CD4-positive, alpha-beta T cell treated with Interleukin-4 for 1 hour (primary cell): ENCODE results near the gene ZFYVE21.

Source experiments
- DNase-seq, 2 donors: peaks; one replicate each; pipeline ENCODE4 v3.0.0-alpha.2; 2020 to 2022

Gene ZFYVE21

GRCh38 chr14:103692871-103693270, 22.7 kb upstream of the ZFYVE21 start:
- DNase-seq, result no peak

GRCh38 chr14:103693515-103693914, 22.1 kb upstream of the ZFYVE21 start:
- DNase-seq, result no peak

- no peak for DNase-seq
Measured at GRCh38 chr14:103694572-103695026, 21.0 kb upstream of the ZFYVE21 start.

- no peak for DNase-seq
Measured at GRCh38 chr14:103695296-103696069, 20.1 kb upstream of the ZFYVE21 start.

- DNase-seq, result no peak
Measured at GRCh38 chr14:103696070-103696402, 19.6 kb upstream of the ZFYVE21 start.

- DNase-seq, result no peak
Measured at GRCh38 chr14:103696466-103697071, 19.0 kb upstream of the ZFYVE21 start.

GRCh38 chr14:103697206-103697602, 18.4 kb upstream of the ZFYVE21 start:
- DNase-seq, result no peak

GRCh38 chr14:103697603-103698379, 17.8 kb upstream of the ZFYVE21 start:
- no peak for DNase-seq

GRCh38 chr14:103698380-103699260, 17.0 kb upstream of the ZFYVE21 start:
- DNase-seq, result no peak

- DNase-seq, result no peak
Measured at GRCh38 chr14:103699261-103699661, 16.3 kb upstream of the ZFYVE21 start.

GRCh38 chr14:103699901-103700752, 15.5 kb upstream of the ZFYVE21 start:
- DNase-seq, result no peak

GRCh38 chr14:103700753-103701490, 14.7 kb upstream of the ZFYVE21 start:
- no peak for DNase-seq

GRCh38 chr14:103702095-103702494, 13.5 kb upstream of the ZFYVE21 start:
- no peak for DNase-seq

- no peak for DNase-seq
Measured at GRCh38 chr14:103702497-103703432, 12.8 kb upstream of the ZFYVE21 start.

- no peak for DNase-seq
Measured at GRCh38 chr14:103703433-103704385, 11.9 kb upstream of the ZFYVE21 start.

- no peak for DNase-seq
Measured at GRCh38 chr14:103704708-103705107, 10.9 kb upstream of the ZFYVE21 start.

GRCh38 chr14:103705118-103705503, 10.5 kb upstream of the ZFYVE21 start:
- no peak for DNase-seq

- no peak for DNase-seq
Measured at GRCh38 chr14:103705504-103706284, 9.9 kb upstream of the ZFYVE21 start.
